ENCODE data around the gene RNASEH1. TPM values are rescaled to one million over a fixed set of nuclear protein-coding genes. Genes with fewer than 3 reads are reported as not detected.

RNASEH1 gene
- total and polyA plus RNA-seq, 7 donors: 11.5 to 45.6 (median 21.1) TPM

DNA sequence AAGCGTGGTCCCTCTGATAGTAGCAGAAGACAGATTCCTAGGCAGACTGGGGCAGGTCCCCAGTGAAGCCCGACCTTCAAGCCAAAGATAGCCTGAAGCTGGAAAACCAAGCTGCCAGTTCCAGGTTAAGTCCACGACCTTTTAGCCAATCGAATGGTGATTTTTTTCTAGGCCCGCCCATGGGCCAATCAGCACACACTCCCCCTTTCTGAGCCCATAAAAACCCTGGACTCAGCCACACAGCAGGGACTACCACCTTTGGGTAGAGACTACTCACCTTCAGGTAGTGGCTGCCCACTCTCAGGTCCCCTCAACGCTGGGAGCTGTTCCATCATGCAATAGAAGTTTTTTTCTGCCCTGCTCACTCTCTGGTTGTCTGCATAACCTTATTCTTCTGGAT is 24.3 kb downstream of the RNASEH1 start:
- TF ChIP-seq, protein P1, sequence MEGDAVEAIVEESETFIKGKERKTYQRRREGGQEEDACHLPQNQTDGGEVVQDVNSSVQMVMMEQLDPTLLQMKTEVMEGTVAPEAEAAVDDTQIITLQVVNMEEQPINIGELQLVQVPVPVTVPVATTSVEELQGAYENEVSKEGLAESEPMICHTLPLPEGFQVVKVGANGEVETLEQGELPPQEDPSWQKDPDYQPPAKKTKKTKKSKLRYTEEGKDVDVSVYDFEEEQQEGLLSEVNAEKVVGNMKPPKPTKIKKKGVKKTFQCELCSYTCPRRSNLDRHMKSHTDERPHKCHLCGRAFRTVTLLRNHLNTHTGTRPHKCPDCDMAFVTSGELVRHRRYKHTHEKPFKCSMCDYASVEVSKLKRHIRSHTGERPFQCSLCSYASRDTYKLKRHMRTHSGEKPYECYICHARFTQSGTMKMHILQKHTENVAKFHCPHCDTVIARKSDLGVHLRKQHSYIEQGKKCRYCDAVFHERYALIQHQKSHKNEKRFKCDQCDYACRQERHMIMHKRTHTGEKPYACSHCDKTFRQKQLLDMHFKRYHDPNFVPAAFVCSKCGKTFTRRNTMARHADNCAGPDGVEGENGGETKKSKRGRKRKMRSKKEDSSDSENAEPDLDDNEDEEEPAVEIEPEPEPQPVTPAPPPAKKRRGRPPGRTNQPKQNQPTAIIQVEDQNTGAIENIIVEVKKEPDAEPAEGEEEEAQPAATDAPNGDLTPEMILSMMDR (IDR thresholded peaks at IDR 0.05): no peak
- no peak overlapping the region for H3K27ac ChIP-seq

DNA sequence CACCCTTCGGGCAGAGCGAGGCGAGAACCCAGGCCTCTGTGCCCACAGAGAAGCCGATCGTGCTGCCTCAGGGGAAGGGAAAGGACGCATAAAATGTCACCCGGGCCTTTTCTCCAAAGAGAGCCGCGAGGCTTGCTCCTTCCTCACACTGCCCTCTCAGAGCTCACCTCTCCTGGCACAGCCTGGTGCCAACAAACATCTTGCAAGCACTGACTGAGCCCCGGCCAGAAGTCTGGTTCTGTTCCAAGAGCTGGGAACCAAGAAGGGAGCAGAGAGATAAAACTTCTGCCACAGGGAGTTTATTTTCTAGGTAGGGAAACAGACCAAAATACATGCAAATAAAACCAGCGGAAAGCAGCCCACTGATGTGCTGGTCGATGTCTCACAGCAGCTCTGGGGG is 25.2 kb downstream of the RNASEH1 start:
- 92 to 94% (median 93%) methylated on average over 12 of the region's 12 CpGs for WGBS, 3 donors
- H3K27me3 ChIP-seq (ENCODE audit: insufficient read depth in 3 of 3, low read length in 2 of 3): no peaks in the 10 kb centered on the region
- ATAC-seq: no peak
- peaks cover 4% of the 10 kb centered on the region for H3K4me1 ChIP-seq
- intact Hi-C loops (cut with DNase I): no loop called here
- no peak for DNase-seq
- no peaks in the 10 kb centered on the region for H3K9me3 ChIP-seq
- H3K4me3 ChIP-seq: no peak overlapping the region
- TF ChIP-seq, protein P1 (IDR thresholded peaks at IDR 0.05): no peak
- H3K36me3 ChIP-seq (ENCODE audit: insufficient read depth in 1 of 2, low read depth in 1 of 2): peaks cover 0 to 9% of the 10 kb centered on the region in 2 donors
- no peak overlapping the region for H3K27ac ChIP-seq

More for the DNA sequence above, 24.3 kb downstream of the RNASEH1 start:
- no peaks in the 10 kb centered on the region for H3K27me3 ChIP-seq (ENCODE audit: insufficient read depth in 3 of 3, low read length in 2 of 3)
- H3K9me3 ChIP-seq: no peaks in the 10 kb centered on the region
- peaks cover 0 to 10% of the 10 kb centered on the region in 2 donors for H3K36me3 ChIP-seq (ENCODE audit: insufficient read depth in 1 of 2, low read depth in 1 of 2)
- WGBS, 3 donors: 84 to 89% (median 87%) methylated on average over 6 of the region's 6 CpGs
- DNase-seq (no peak), ATAC-seq (no peak)
- no peak overlapping the region for H3K4me3 ChIP-seq
- intact Hi-C loops (cut with DNase I): no loop called here
- peaks cover 4% of the 10 kb centered on the region for H3K4me1 ChIP-seq

DNA sequence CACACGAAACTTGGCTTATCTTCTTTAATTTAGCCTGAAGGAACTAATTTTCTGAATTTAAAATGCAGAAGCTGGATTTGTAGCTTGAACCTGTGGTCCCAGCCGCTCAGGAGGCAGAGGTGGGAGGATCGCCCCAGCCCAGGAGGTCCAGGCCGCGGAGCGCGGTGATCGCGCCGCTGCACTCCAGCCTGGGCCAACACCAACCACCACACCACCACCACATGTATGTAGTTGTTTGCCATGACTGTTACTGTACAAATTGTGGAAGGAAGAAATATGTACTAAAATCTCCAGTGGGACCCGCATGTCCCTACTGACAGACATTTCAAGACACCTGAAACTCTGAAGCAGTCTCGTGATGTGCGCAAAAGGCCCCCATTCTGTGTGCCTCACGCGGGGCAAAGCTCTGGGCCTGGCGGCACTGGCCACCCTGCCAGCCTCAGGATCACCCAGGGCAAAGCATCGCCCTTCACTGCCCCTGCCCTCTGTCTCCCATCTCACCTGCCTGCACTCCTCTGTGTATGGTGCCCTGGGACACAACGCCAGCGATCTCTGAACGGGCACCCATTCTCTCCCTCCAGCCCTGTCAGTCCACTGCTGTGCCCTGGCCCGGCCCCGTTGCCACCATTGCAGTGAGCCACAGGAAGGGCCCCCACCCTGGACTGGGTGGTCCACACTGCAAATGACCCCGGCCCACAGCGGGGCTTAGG is 28.7 kb downstream of the RNASEH1 start:
- DNase-seq: no peak
- no peaks in the 10 kb centered on the region for H3K27me3 ChIP-seq (ENCODE audit: insufficient read depth in 3 of 3, low read length in 2 of 3)
- no peak overlapping the region for H3K27ac ChIP-seq
- H3K4me1 ChIP-seq: no peaks in the 10 kb centered on the region
- H3K9me3 ChIP-seq: no peaks in the 10 kb centered on the region
- intact Hi-C loops (cut with DNase I): no loop called here
- TF ChIP-seq, protein P1 (IDR thresholded peaks at IDR 0.05): no peak
- ATAC-seq: no peak
- H3K4me3 ChIP-seq: no peak overlapping the region
- peaks cover 0 to 9% of the 10 kb centered on the region in 2 donors for H3K36me3 ChIP-seq (ENCODE audit: insufficient read depth in 1 of 2, low read depth in 1 of 2)
- WGBS, 3 donors: 96 to 99% (median 96%) methylated on average over 24 of the region's 24 CpGs

DNA sequence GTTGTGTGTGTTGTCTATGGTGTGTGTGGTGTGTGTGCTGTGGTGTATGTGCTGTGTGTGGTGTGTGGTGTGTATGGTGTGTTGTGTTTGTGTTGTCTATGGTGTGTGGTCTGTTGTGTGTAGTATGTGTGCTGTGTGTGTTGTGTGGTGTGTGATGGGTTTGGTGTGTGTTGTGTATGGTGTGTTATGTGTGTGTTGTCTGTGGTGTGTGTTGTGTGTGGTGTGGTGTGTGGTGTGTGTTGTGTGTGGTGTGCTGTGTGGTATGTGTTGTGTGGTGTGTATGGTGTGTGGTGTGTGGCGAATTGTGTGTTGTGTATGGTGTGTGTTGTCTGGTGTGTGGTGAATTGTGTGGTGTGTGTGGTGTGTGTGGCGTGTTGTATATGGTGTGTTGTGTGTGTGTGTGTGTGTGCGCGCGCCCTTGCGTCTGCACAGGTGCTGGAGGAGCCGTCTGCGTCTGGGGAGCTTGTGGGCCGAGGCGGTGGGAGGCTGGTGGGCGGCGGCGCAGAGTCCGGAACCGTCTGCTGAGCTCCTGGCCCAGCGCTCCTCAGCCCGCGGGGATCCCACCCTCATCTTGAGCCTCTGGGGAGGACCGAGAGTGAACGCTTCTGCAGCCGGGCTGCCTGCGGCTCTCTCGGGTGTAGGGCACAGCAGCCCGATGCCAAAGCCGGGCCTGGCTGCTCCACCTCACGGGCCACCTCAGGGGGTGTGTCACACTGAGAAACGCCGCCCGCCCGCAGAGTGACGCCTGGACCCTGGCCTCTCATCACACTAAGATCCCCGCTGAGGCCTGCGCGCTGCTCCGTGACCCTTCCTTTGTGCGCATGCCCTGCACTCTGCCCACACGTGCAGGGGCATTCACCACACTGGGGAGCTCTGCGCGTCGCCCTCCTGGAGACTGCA is 30.0 kb downstream of the RNASEH1 start:
- TF ChIP-seq, protein P1 (IDR thresholded peaks at IDR 0.05): no peak
- DNase-seq (no peak), ATAC-seq (peak in 3 of 4 donors; percentile 18 to 23 (median 20))
- H3K4me1 ChIP-seq: peaks cover 5% of the 10 kb centered on the region
- intact Hi-C loops (cut with DNase I): no loop called here
- no peaks in the 10 kb centered on the region for H3K9me3 ChIP-seq
- no peaks in the 10 kb centered on the region for H3K27me3 ChIP-seq (ENCODE audit: insufficient read depth in 3 of 3, low read length in 2 of 3)
- H3K27ac ChIP-seq: no peak overlapping the region
- peaks cover 0 to 9% of the 10 kb centered on the region in 2 donors for H3K36me3 ChIP-seq (ENCODE audit: insufficient read depth in 1 of 2, low read depth in 1 of 2)
- H3K4me3 ChIP-seq: no peak overlapping the region
- 78 to 82% (median 80%) methylated on average over 36 to 40 of the region's 40 CpGs for WGBS, 3 donors

Data from psoas muscle (tissue), 8 donors.